Coronary artery (tissue), 2 donors: ENCODE results near the gene APRT.

Experiments used
- DNase-seq: peaks from one replicate; pipeline ENCODE4 v3.0.0-alpha.2; 2017; ENCODE audit warnings: low spot score
- H3K27ac ChIP-seq, 2 donors: fragments of 200-600 bp; sonication (generic); one replicate each; pipeline ENCODE4 v1.5.1; 2016 to 2019
- H3K4me3 ChIP-seq: fragments of 200-600 bp; sonication (generic); 2 replicates; pipeline ENCODE4 v1.5.1; 2016; ENCODE audit warnings: mild to moderate bottlenecking, moderate library complexity
- CTCF ChIP-seq: fragments of 200-600 bp; sonication (generic); IDR thresholded peaks from one replicate; pipeline ENCODE4 v1.5.1; 2019; ENCODE audit warnings: antibody characterized with exemption

APRT gene

GRCh38 chr16:88770461-88771293 lies 41.1 kb downstream of the APRT start:
- no peak for DNase-seq
- no peak for TF ChIP-seq CTCF
- Histone ChIP-seq H3K27ac (no peak overlapping the region), H3K4me3 (no peak overlapping the region)

- no peak overlapping the region for H3K27ac ChIP-seq
- no peak for DNase-seq
- TF ChIP-seq CTCF = no peak
- no peak overlapping the region for H3K4me3 ChIP-seq
These were observed 41.9 kb downstream of the APRT start for GRCh38 chr16:88769617-88770460.

- TF ChIP-seq CTCF = no peak
- Histone ChIP-seq H3K4me3 (peak overlapping the region; percentile 55), H3K27ac (peak overlapping the region in 1 of 2 donors; percentile 72)
- no peak for DNase-seq
These were observed 43.5 kb downstream of the APRT start for GRCh38 chr16:88768071-88768783.

- Histone ChIP-seq H3K4me3 (peak overlapping the region; percentile 55), H3K27ac (peak overlapping the region in 1 of 2 donors; percentile 72)
- no peak for DNase-seq
- no peak for TF ChIP-seq CTCF
These were observed 44.1 kb downstream of the APRT start for GRCh38 chr16:88767546-88768070.

- H3K4me3 ChIP-seq = no peak overlapping the region
- peak overlapping the region in 1 of 2 donors; percentile 72 for H3K27ac ChIP-seq
- TF ChIP-seq CTCF = no peak
- DNase-seq = no peak
These were observed 44.8 kb downstream of the APRT start for GRCh38 chr16:88766975-88767374.

GRCh38 chr16:88764913-88765349 lies 46.8 kb downstream of the APRT start:
- H3K4me3 ChIP-seq = no peak overlapping the region
- H3K27ac ChIP-seq = no peak overlapping the region
- no peak for DNase-seq
- no peak for TF ChIP-seq CTCF
